Panc1 (cell line): ENCODE data around the gene FXYD3.

ENCODE experiments used
- TF ChIP-seq, protein P1 (sequence below), 2 experiments: IDR thresholded peaks; 2 replicates each; pipeline ENCODE4 v1.6.1; 2011 to 2012; ENCODE audit warnings: low read depth in 2 of 2, control low read depth in 1 of 2, low read length in 1 of 2, mild to moderate bottlenecking in 1 of 2, moderate library complexity in 1 of 2; ENCODE audit not compliant: insufficient read depth in 1 of 2
- TF ChIP-seq, protein P2 (sequence below): fragments of 450-650 bp; IDR thresholded peaks from 2 replicates; pipeline ENCODE4 v1.5.1; 2017; ENCODE audit warnings: mild to moderate bottlenecking

DNA sequence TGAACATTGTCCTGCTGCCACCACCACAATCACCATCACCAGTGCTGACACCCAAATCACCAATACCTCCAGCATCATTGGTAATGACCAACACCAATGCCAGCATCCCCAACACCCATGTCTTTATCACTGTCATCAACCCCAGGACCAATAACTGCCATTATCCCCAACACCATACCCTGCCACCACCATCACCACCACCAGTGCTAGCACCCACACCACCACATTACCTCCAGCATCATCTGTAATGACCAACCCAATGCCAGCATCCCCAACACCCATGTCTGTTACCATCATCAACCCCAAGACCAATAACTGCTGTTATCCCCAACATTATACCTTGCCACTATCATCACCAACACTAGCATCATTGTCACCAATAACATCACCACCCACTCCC, 16.6 kb downstream of the FXYD3 start:
- TF ChIP-seq, protein P1, sequence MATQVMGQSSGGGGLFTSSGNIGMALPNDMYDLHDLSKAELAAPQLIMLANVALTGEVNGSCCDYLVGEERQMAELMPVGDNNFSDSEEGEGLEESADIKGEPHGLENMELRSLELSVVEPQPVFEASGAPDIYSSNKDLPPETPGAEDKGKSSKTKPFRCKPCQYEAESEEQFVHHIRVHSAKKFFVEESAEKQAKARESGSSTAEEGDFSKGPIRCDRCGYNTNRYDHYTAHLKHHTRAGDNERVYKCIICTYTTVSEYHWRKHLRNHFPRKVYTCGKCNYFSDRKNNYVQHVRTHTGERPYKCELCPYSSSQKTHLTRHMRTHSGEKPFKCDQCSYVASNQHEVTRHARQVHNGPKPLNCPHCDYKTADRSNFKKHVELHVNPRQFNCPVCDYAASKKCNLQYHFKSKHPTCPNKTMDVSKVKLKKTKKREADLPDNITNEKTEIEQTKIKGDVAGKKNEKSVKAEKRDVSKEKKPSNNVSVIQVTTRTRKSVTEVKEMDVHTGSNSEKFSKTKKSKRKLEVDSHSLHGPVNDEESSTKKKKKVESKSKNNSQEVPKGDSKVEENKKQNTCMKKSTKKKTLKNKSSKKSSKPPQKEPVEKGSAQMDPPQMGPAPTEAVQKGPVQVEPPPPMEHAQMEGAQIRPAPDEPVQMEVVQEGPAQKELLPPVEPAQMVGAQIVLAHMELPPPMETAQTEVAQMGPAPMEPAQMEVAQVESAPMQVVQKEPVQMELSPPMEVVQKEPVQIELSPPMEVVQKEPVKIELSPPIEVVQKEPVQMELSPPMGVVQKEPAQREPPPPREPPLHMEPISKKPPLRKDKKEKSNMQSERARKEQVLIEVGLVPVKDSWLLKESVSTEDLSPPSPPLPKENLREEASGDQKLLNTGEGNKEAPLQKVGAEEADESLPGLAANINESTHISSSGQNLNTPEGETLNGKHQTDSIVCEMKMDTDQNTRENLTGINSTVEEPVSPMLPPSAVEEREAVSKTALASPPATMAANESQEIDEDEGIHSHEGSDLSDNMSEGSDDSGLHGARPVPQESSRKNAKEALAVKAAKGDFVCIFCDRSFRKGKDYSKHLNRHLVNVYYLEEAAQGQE (IDR thresholded peaks at IDR 0.05; ENCODE audit: insufficient read depth in 1 of 2, low read depth in 2 of 2, low read length in 1 of 2) = no peak
- TF ChIP-seq, protein P2, sequence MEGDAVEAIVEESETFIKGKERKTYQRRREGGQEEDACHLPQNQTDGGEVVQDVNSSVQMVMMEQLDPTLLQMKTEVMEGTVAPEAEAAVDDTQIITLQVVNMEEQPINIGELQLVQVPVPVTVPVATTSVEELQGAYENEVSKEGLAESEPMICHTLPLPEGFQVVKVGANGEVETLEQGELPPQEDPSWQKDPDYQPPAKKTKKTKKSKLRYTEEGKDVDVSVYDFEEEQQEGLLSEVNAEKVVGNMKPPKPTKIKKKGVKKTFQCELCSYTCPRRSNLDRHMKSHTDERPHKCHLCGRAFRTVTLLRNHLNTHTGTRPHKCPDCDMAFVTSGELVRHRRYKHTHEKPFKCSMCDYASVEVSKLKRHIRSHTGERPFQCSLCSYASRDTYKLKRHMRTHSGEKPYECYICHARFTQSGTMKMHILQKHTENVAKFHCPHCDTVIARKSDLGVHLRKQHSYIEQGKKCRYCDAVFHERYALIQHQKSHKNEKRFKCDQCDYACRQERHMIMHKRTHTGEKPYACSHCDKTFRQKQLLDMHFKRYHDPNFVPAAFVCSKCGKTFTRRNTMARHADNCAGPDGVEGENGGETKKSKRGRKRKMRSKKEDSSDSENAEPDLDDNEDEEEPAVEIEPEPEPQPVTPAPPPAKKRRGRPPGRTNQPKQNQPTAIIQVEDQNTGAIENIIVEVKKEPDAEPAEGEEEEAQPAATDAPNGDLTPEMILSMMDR = no peak
